Endothelial cell (in vitro differentiated cells): ENCODE results near the gene KDSR. TPM values are rescaled to one million over a fixed set of nuclear protein-coding genes. Genes with fewer than 3 reads are reported as not detected.

ENCODE experiments used
- DNase-seq: peaks from one replicate; pipeline ENCODE4 v3.0.0; 2021; ENCODE audit warnings: low spot score
- H3K27ac Mint-ChIP-seq: one replicate; pipeline ENCODE4 v1.8.0; 2021; ENCODE audit warnings: mixed read lengths, inconsistent platforms; ENCODE audit not compliant: unreplicated experiment
- H3K27me3 Mint-ChIP-seq: one replicate; pipeline ENCODE4 v1.8.0; 2021; ENCODE audit warnings: mild to moderate bottlenecking, moderate library complexity, mixed read lengths, inconsistent platforms; ENCODE audit not compliant: unreplicated experiment
- H3K36me3 Mint-ChIP-seq: one replicate; pipeline ENCODE4 v1.8.0; 2021; ENCODE audit warnings: mild to moderate bottlenecking, low read depth, mixed read lengths, inconsistent platforms; ENCODE audit not compliant: unreplicated experiment
- H3K4me1 Mint-ChIP-seq: one replicate; pipeline ENCODE4 v1.8.0; 2021; ENCODE audit warnings: mild to moderate bottlenecking, mixed read lengths, inconsistent platforms; ENCODE audit not compliant: unreplicated experiment
- H3K4me3 Mint-ChIP-seq: one replicate; pipeline ENCODE4 v1.8.0; 2021; ENCODE audit warnings: mild to moderate bottlenecking, mixed read lengths, inconsistent platforms; ENCODE audit not compliant: unreplicated experiment
- H3K9me3 Mint-ChIP-seq: one replicate; pipeline ENCODE4 v1.8.0; 2021; ENCODE audit warnings: mixed read lengths, inconsistent platforms; ENCODE audit not compliant: unreplicated experiment
- CTCF ChIP-seq: fragments of 200-600 bp; sonication (generic); IDR thresholded peaks from one replicate; pipeline ENCODE4 v1.5.0; 2021; ENCODE audit warnings: antibody characterized with exemption; ENCODE audit not compliant: unreplicated experiment
- total RNA-seq: library from RNA; stranded (reverse); fragmentation: NEBNext Ultra II Directional; extraction: Animal tissue kit (Norgen Biotek cat#: 25700); gene quantifications from one replicate; pipeline ENCODE4 v1.2.1, GENCODE V29; 2021; ENCODE audit not compliant: unreplicated experiment

KDSR gene
- total RNA-seq, 1 donor from 2014 or later = 23.9 TPM

GRCh38 chr18:63315876-63316275 lies 51.1 kb downstream of the KDSR start:
- no peak overlapping the region for H3K27ac Mint-ChIP-seq
- H3K4me1 Mint-ChIP-seq = peaks cover 25% of the 10 kb centered on the region
- no peak overlapping the region for H3K4me3 Mint-ChIP-seq
- no peak for DNase-seq
- no peaks in the 10 kb centered on the region for H3K9me3 Mint-ChIP-seq
- H3K27me3 Mint-ChIP-seq = peaks cover 12% of the 10 kb centered on the region
- H3K36me3 Mint-ChIP-seq = peaks cover 8% of the 10 kb centered on the region
- no peak for TF ChIP-seq CTCF

GRCh38 chr18:63315131-63315662 lies 51.8 kb downstream of the KDSR start:
- no peak for TF ChIP-seq CTCF
- Mint-ChIP-seq H3K4me1 (peaks cover 23% of the 10 kb centered on the region), H3K4me3 (no peak overlapping the region), H3K27me3 (peaks cover 11% of the 10 kb centered on the region), H3K36me3 (peaks cover 8% of the 10 kb centered on the region), H3K9me3 (no peaks in the 10 kb centered on the region), H3K27ac (no peak overlapping the region)
- DNase-seq = no peak

- Mint-ChIP-seq H3K36me3 (peaks cover 6% of the 10 kb centered on the region), H3K9me3 (no peaks in the 10 kb centered on the region), H3K4me1 (peaks cover 21% of the 10 kb centered on the region), H3K4me3 (no peak overlapping the region), H3K27me3 (peaks cover 9% of the 10 kb centered on the region), H3K27ac (no peak overlapping the region)
- no peak for DNase-seq
- no peak for TF ChIP-seq CTCF
These were observed 52.8 kb downstream of the KDSR start for GRCh38 chr18:63314062-63314790.

GRCh38 chr18:63313396-63313917 lies 53.5 kb downstream of the KDSR start:
- Mint-ChIP-seq H3K9me3 (no peaks in the 10 kb centered on the region), H3K4me1 (peaks cover 13% of the 10 kb centered on the region), H3K4me3 (no peak overlapping the region), H3K36me3 (no peaks in the 10 kb centered on the region), H3K27me3 (peaks cover 3% of the 10 kb centered on the region), H3K27ac (no peak overlapping the region)
- no peak for TF ChIP-seq CTCF
- DNase-seq = no peak
